ENCODE data around the gene AMOT.

Gene AMOT, protein sequence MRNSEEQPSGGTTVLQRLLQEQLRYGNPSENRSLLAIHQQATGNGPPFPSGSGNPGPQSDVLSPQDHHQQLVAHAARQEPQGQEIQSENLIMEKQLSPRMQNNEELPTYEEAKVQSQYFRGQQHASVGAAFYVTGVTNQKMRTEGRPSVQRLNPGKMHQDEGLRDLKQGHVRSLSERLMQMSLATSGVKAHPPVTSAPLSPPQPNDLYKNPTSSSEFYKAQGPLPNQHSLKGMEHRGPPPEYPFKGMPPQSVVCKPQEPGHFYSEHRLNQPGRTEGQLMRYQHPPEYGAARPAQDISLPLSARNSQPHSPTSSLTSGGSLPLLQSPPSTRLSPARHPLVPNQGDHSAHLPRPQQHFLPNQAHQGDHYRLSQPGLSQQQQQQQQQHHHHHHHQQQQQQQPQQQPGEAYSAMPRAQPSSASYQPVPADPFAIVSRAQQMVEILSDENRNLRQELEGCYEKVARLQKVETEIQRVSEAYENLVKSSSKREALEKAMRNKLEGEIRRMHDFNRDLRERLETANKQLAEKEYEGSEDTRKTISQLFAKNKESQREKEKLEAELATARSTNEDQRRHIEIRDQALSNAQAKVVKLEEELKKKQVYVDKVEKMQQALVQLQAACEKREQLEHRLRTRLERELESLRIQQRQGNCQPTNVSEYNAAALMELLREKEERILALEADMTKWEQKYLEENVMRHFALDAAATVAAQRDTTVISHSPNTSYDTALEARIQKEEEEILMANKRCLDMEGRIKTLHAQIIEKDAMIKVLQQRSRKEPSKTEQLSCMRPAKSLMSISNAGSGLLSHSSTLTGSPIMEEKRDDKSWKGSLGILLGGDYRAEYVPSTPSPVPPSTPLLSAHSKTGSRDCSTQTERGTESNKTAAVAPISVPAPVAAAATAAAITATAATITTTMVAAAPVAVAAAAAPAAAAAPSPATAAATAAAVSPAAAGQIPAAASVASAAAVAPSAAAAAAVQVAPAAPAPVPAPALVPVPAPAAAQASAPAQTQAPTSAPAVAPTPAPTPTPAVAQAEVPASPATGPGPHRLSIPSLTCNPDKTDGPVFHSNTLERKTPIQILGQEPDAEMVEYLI

DNA sequence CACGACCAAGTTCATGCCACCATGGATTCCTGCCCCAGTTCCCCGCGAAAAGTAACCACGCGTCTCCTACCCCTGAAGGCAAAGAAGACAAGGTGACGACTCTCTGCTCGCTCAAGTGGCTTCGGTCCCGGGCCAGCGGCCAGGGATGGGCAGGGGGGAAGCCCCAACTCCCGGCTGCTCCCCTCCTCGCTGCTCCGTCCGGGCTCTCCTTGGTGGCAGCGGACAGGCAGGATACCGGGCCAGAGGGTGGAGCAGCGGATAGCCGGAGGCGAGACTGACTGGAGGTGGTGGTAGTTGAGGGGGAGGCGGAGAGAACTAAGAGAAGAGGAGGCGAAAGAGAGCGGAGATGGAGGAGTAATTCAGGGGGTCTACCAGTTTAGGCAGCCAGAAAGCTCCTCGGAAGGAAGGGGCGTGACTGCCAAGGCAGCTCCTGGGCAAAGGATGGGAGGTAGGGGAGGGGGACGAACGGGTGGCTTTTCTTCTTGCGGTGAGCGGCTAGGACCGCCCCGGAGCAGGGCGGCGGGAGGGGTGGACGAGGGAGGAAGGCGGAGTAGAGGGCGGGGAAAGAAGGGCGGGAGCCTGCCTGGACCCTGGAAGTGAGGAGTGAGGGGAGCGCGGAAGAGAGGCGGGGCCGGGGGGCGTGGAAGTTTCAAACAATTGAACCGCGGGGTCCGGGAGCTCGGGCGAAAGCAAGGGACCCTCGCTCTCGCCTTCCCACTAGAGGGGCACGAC, at the start of gene AMOT:
AMOT (minus strand) TSS at position 450 of the 732 bp plus-strand sequence. CDS start 17,705 bp downstream, outside the sequence.
- TF ChIP-seq, protein P1, sequence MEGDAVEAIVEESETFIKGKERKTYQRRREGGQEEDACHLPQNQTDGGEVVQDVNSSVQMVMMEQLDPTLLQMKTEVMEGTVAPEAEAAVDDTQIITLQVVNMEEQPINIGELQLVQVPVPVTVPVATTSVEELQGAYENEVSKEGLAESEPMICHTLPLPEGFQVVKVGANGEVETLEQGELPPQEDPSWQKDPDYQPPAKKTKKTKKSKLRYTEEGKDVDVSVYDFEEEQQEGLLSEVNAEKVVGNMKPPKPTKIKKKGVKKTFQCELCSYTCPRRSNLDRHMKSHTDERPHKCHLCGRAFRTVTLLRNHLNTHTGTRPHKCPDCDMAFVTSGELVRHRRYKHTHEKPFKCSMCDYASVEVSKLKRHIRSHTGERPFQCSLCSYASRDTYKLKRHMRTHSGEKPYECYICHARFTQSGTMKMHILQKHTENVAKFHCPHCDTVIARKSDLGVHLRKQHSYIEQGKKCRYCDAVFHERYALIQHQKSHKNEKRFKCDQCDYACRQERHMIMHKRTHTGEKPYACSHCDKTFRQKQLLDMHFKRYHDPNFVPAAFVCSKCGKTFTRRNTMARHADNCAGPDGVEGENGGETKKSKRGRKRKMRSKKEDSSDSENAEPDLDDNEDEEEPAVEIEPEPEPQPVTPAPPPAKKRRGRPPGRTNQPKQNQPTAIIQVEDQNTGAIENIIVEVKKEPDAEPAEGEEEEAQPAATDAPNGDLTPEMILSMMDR (conservative IDR thresholded peaks at IDR 0.05; ENCODE audit: low read length), result no peak
- TF ChIP-seq EZH2phosphoT487 (IDR thresholded peaks at IDR 0.05; ENCODE audit: borderline replicate concordance), result no peak
- H3K9me3 ChIP-seq (ENCODE audit: insufficient read depth, low read depth, low read length), result no peaks in the 10 kb centered on the region
- H3K27me3 ChIP-seq (ENCODE audit: insufficient read depth, low read length, poor library complexity, severe bottlenecking), result no peaks in the 10 kb centered on the region
- peak within 1 kb of the TSS; percentile 92 for H3K9ac ChIP-seq (ENCODE audit: low read depth, low read length, poor library complexity, severe bottlenecking)
- H3K9me2 ChIP-seq (replicated peaks; ENCODE audit: low read depth, low read length), result no peaks in the 10 kb centered on the region
- H3K4me2 ChIP-seq (ENCODE audit: low read depth, low read length, poor library complexity, severe bottlenecking), result peak within 1 kb of the TSS; percentile 87
- H3F3A ChIP-seq (ENCODE audit: low read depth), result no peaks in the 10 kb centered on the region
- H4K20me1 ChIP-seq (ENCODE audit: insufficient read depth, low read length, poor library complexity, severe bottlenecking), result peaks cover 3% of the 10 kb centered on the region
- peak within 1 kb of the TSS; percentile 80 for H3K4me3 ChIP-seq (ENCODE audit: low read length, poor library complexity, severe bottlenecking)
- no peaks in the 10 kb centered on the region for H3K36me3 ChIP-seq (ENCODE audit: insufficient read depth, low read length)
- H3K4me1 ChIP-seq (ENCODE audit: insufficient read depth, low read length, poor library complexity, severe bottlenecking), result peaks cover 37% of the 10 kb centered on the region
- H2AFZ ChIP-seq (ENCODE audit: low read length), result peak within 1 kb of the TSS; percentile 89
- peaks cover 48% of the 10 kb centered on the region for H3K79me2 ChIP-seq (ENCODE audit: insufficient read depth, low read length)

DNA sequence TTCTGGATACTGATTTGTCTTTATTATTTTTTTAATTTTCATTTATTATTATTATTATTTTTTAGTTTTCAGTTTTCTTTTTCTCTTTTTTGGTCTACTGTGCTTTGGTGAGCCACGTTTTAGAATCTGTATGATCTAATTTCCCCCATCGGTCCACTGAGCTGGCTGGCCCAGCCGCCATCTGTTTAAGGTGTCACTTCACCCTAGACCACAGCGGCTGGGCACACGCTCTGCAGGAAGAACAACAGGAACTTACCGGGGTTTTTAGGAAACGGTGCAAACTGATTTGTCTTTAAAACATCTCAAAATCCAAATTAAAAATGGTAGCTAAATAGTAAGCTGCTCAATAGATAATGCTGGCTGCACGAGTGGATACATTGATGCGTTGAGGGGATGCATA, 48.8 kb upstream of the AMOT start:
- Histone ChIP-seq H3K27me3 (ENCODE audit: insufficient read depth, low read length, poor library complexity, severe bottlenecking) (no peaks in the 10 kb centered on the region), H4K20me1 (ENCODE audit: insufficient read depth, low read length, poor library complexity, severe bottlenecking) (no peaks in the 10 kb centered on the region), H3K9ac (ENCODE audit: low read depth, low read length, poor library complexity, severe bottlenecking) (no peak overlapping the region), H3F3A (ENCODE audit: low read depth) (no peaks in the 10 kb centered on the region), H3K4me3 (ENCODE audit: low read length, poor library complexity, severe bottlenecking) (peak overlapping the region; percentile 54), H3K4me1 (ENCODE audit: insufficient read depth, low read length, poor library complexity, severe bottlenecking) (peaks cover 32% of the 10 kb centered on the region), H3K36me3 (ENCODE audit: insufficient read depth, low read length) (no peaks in the 10 kb centered on the region), H3K79me2 (ENCODE audit: insufficient read depth, low read length) (no peaks in the 10 kb centered on the region), H3K9me3 (ENCODE audit: insufficient read depth, low read depth, low read length) (no peaks in the 10 kb centered on the region), H3K4me2 (ENCODE audit: low read depth, low read length, poor library complexity, severe bottlenecking) (peak overlapping the region; percentile 71), H3K9me2 (replicated peaks; ENCODE audit: low read depth, low read length) (no peaks in the 10 kb centered on the region), H2AFZ (ENCODE audit: low read length) (no peak overlapping the region)
- TF ChIP-seq, protein P1 (conservative IDR thresholded peaks at IDR 0.05; ENCODE audit: low read length), result no peak
- no peak for TF ChIP-seq EZH2phosphoT487 (IDR thresholded peaks at IDR 0.05; ENCODE audit: borderline replicate concordance)

DNA sequence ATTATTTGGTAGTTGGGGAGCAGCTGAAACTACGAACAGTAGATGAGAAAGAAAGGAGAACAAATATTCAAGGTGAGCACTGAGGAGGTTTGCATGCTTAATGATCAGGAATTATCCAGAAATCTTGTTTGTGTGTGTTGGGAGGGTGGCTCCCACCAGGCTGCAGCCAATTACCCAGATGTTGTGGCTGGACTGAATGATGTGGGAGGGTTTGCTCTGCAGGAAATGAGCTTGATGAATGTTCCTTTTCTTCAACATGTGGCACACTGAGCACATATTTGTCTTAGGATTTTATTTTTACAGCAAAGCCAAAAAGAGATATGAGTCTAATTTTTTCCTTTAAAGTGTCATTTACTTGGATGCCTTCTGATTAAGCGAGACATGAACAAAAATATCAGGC, 48.3 kb upstream of the AMOT start:
- H3K4me1 ChIP-seq (ENCODE audit: insufficient read depth, low read length, poor library complexity, severe bottlenecking), result peaks cover 36% of the 10 kb centered on the region
- no peaks in the 10 kb centered on the region for H3K79me2 ChIP-seq (ENCODE audit: insufficient read depth, low read length)
- peak overlapping the region; percentile 71 for H3K4me2 ChIP-seq (ENCODE audit: low read depth, low read length, poor library complexity, severe bottlenecking)
- H3K36me3 ChIP-seq (ENCODE audit: insufficient read depth, low read length), result no peaks in the 10 kb centered on the region
- no peaks in the 10 kb centered on the region for H3K9me2 ChIP-seq (replicated peaks; ENCODE audit: low read depth, low read length)
- TF ChIP-seq, protein P1 (conservative IDR thresholded peaks at IDR 0.05; ENCODE audit: low read length), result no peak
- TF ChIP-seq EZH2phosphoT487 (IDR thresholded peaks at IDR 0.05; ENCODE audit: borderline replicate concordance), result no peak
- no peaks in the 10 kb centered on the region for H3K9me3 ChIP-seq (ENCODE audit: insufficient read depth, low read depth, low read length)
- H3K27me3 ChIP-seq (ENCODE audit: insufficient read depth, low read length, poor library complexity, severe bottlenecking), result no peaks in the 10 kb centered on the region
- H2AFZ ChIP-seq (ENCODE audit: low read length), result no peak overlapping the region
- no peaks in the 10 kb centered on the region for H4K20me1 ChIP-seq (ENCODE audit: insufficient read depth, low read length, poor library complexity, severe bottlenecking)
- H3F3A ChIP-seq (ENCODE audit: low read depth), result no peaks in the 10 kb centered on the region
- peak overlapping the region; percentile 45 for H3K4me3 ChIP-seq (ENCODE audit: low read length, poor library complexity, severe bottlenecking)
- no peak overlapping the region for H3K9ac ChIP-seq (ENCODE audit: low read depth, low read length, poor library complexity, severe bottlenecking)

Data from Loucy (cell line).